Limb (tissue), 2 donors: ENCODE results near the gene MAGI2.
"Not testable (repeated sequence)": the region's sequence is repeated elsewhere in the genome, so short reads cannot be mapped to it uniquely, and the experiment has no call there.

ENCODE experiments used
- DNase-seq, 2 donors: peaks; one replicate each; pipeline ENCODE4 v3.0.0-alpha.2; 2016; ENCODE audit errors: extremely low spot score in 2 of 2

The MAGI2 gene

DNA sequence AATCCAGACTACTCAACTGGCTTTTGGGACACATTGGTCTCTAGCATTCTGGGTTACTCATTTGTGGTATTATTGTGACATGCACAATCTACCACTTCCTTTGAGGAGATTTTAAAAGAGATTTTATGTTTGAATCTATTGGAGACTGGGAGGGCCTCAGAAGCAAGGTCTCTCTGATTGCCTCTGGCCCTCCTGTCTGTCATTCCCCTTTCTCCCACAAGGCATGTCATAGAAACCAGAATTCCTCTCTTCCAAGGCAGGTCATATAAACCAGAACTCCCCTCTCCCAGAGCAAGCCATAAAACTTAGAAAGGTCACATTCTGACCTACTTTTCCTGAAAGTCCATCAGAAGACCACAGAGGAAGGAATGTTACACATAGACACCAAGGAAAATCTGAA, 877.2 kb downstream of the MAGI2 start:
- no peak for DNase-seq

DNA sequence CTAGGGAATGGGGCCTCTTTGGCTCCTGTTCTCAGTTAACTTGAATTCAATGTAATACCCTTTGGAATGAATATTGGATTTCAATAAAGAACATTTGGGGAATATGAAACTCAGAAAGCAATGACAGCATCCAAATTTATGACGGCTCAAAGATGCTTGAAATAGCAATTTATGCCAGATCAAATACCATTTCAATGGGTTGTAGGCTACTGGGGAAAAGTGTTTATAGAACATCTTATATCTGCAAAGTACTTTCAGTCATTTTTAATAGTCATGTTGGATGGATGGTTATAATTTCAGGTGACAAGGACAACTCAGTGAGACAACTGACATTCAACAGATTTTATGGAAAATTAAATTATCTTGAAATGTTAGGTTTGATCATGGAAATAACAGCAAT, 882.2 kb downstream of the MAGI2 start:
- no peak for DNase-seq

DNA sequence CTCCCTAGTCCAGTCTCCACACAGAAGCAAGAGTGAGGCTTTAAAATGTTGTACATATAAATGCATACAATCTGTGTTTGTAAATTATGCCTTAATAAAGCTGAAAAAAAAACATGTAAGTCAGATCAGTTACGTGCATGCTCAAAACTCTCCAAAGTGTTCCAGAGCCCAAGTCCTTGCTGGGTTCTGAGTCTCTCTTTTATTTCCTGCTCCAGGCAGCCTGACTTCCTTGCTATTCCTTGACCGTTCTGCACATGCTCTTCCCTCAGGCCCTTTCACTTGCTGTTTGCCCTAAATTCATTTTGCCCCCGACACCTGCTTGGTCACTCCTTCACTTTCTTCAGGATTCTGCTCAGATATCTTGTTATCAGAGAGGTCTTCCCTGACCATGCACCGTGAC, 884.8 kb downstream of the MAGI2 start:
- DNase-seq, result no peak

DNA sequence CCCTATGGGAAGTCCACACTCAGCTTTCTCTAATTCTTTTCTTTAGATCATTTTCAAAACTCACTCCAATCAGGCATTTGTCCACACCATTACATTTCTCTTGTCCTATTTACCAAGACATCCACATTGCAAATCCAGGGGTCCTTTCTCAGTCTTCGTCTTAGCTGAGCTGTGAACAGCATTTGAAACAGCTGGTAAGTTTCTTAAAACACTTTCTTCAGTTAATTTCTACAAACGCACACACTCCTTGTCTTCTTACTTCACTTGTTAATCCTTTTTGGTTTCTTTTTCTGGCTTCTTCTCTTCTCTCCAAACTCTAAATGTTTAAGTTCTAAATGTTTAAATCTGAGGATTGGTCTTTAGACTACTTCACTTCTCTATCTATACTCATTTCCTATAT, 885.6 kb downstream of the MAGI2 start:
- no peak for DNase-seq

DNA sequence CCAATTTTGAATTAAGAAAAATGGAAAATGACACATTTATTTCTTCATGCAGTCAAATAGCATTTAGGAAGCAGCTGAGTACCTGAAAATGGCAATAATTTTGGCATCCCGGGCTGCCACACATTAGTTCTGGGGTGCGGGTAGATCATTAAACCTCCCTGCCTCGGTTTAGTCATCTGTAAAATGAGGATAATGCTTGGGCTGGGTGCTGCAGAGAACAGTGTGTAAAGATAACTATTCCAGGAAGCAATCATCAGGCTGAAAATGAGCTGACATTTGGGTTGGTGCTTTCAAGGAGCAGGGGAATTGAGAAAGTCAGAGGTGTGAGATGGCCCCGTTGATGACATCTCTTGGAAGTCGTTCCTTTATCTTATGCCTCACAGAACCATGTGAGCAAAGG, 887.7 kb downstream of the MAGI2 start:
- no peak for DNase-seq

DNA sequence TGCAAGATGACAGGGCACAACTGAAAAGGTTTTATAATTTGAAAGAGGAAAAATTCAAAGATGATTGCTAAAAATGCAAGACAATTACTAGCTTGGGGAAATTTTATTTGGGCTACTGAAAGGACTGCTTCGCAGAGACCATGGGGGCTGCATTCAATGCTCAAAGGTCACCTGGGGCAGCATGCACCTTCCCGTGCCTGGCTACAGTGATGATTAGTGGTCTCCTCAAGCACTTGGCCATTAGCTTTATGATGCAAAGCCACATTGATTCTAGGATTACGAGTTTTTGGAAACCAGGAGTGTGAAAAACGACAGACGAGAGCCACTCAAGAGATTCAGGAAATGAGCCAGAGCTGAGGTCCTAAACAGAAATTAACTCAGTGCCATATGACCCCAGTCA, 890.3 kb downstream of the MAGI2 start:
- no peak for DNase-seq

DNA sequence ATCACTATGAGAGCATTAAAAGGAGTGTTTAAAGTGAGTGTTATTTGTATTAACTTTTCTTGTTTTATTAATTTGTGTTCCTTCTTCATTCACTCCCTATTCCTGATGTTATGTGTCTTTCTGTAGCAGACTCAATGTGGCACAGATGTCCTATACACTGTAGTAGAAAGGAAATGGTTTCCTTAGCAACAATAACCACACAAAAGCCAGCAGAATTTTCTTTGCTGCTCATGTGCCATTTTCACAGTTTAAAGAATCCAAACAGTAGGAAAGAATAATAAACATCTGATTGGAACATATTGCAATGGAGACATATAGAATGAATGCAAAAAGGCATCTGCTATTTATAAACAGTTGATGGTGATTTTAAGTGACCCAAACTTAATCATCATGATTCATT, 891.3 kb downstream of the MAGI2 start:
- DNase-seq, result no peak

DNA sequence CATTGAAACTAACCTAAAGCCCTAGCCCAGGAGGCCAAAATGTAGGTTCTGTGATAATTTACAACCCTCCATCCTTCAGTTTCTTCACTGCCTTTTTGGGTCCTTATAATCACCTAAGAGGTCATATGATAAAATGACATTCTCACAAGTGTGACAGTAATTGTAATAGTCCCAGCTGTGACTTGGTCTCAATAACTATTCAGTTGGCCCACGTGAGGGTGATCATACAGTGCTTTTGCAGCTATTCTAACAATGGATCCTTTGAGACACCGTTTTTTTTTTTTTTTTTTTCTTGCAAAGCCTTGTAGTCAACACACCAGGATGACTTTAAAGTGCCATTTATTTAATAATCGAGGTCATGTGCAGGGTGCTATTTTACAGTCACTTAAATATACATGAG, 894.9 kb downstream of the MAGI2 start:
- DNase-seq, result no peak

DNA sequence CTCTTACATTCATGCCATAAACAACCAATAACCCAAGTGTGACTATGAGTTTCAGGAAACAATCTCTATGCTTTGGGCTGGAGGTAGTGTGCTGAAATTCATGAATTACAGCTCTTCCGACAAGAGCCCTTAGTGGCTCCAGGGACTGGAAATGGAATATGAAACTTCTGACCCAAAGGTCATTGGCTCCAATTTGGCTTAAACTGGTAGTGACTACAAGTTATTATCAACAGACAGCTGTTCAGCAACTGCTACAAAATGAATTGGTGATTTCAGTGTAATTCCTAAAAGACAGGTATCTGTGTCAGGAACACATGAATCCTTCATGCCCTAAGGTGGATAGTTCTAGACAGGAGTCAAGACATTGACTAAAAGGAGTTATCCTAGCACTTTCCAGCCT, 909.5 kb downstream of the MAGI2 start:
- no peak for DNase-seq

DNA sequence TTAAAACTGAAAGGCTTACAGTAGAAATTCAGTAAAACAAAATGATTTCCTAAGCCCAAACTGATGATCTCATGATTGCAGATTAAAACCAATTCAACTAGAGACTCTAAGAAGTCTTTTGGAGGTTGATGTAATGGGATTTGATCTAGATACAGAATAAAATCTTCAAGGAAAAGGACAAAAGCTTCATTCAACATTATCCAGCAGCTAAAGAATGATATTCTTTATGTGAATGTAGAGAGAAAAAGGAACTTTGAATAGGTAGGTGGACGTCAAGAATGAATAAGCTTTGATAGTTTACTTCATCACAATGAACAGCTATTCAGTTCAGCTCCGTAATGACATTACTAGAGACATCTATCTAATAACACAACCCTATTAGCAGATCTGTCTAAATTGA, 910.5 kb downstream of the MAGI2 start:
- DNase-seq, result no peak

DNA sequence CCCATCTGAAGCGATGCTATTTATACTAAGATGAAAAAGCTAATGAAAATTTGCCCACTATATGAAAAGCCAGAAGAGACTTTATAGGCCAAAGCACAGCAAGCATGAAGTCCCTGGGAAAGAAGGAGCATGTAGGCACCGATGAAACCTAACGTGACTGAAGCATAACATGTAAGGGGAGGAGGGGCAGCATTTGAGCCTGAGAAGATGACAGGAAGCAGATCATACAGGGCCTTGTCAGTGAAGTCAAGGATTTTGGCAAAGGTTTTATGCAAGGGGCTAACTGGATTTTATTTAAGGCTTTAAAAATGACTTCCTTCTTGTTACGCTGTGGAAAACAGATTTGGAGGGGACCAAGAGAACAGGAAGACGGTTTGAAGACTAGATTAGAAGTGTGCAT, 910.9 kb downstream of the MAGI2 start:
- DNase-seq, result no peak

DNA sequence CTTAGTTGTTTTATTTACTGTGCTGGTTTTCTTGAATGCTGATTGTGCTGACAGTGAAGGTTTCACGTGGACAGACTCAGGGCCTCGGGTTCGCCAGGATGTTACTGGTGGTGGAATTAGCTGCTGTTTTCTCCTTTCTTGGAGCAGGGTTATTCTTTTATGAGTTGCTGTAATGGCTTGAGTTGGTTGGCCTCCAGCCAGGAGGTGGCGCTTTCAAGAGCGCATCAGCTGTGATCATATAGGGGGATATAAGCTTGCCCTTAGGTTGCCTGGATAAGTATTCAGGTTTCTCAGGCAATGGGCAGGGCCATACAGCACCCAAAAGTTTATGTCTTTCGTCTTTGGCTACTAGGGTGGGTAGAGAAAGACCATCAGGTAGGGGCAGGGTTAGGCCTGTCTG, 913.6 kb downstream of the MAGI2 start:
- no peak for DNase-seq

DNA sequence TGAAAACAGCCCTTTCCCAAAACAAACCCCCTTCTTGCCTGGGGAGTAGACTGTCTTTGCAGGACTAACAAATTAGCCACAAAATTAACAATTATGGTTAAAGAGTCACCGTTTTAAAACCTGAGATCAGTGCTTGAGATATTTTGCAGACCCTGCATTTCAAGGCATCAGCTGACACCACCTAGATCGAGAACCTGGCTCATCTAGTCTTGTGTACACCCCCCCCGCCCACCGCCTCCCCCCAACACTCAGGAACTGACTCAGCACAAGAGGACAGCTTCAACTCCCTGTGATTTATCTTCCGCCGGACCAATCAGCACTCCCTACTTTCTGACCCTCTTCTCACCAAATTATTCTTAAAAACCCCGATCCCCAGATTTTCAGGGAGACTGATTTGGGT, 917.8 kb downstream of the MAGI2 start:
- DNase-seq, result no peak

DNA sequence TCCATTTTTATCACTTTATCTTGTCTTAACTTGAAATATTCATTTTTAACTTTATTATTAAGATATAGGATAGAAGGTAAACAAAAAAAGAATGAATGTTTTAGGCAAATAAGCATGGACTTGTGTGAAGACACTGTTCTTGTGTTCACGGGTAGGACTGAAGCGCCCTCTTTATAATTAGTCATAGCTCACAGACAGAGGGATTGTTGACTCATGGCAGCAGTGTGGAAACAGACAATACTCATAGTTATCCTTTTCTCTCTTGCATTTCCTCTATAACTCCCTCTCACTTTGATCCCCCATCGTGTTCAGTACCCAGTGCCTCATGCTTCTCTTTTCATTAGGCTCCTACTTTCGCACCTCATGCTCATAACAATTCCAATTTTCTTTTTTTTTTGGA, 923.1 kb downstream of the MAGI2 start:
- DNase-seq, result no peak

DNA sequence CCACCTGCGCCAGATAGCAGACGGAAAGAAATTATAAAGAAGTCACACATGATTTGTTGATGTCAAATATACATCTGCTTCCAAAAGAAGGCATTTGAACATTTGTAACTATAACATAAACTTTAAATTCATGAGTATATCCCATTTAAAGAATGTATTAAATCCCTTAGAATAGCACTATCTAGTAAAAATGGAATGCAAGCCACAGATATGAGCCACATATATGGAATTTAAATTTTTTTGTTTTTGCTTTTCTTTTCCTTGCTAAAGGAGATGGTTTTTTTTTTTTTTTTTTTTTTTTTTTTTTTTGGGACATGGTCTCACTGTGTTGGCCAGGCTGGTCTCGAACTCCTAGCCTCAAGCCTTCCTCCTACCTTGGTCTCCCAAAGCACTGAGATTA, 924.1 kb downstream of the MAGI2 start:
- DNase-seq, result no peak

DNA sequence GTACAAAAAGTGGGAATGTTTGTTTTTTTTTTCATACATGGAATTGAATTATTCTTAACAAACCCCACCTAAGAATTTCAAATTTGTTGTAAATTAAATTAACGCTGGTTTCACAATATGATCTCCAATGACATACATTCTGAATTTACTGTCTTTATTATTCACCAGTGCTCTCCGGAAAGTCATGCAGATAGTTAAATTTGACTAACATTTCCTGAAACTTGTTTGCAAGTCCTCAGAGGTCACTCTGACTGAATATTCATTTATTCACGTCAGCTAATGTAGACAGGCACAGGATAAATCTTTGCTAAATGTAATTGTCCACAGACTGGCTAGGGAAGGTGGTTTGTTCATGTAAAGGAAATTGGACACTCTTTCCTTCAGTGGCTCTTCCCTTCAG, 924.5 kb downstream of the MAGI2 start:
- DNase-seq, result no peak

DNA sequence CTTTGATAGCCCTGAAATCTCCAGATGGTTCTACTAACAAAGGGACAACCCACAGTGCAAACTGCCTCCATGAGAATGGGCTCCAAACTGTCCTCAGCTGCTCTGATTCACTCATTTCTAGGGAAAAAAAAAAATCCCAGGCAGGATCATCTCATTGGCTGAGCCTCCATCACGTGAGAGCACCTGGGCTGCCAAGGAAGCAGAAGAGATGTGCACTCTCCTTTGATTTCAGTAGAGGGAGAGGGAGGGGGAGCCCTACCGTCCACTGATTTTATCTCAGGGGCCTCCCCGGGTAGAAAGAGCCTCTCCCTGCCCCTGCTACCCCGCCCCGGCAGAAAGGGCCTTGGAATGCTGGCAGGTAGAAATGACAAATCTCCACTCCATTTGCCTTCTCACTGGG, 929.5 kb downstream of the MAGI2 start:
- no peak for DNase-seq

DNA sequence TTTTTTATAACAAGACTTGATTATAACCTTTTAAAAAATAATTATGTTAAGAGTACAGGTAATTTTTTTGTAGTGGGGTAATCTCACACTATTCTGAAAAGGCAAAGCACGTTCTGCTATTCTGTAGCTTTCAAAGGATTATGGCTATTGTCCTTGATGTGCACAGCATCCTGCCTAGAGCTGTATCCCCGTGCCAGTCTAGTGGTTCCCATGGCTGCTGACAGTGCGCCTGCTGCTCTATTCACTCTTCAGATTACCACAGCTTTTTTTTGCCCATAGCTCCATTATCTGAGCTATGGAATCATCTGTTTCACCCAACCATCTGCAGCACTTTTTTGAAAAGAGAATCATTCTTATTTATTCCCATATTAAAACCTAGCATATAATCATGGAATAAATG, 931.5 kb downstream of the MAGI2 start:
- no peak for DNase-seq

DNA sequence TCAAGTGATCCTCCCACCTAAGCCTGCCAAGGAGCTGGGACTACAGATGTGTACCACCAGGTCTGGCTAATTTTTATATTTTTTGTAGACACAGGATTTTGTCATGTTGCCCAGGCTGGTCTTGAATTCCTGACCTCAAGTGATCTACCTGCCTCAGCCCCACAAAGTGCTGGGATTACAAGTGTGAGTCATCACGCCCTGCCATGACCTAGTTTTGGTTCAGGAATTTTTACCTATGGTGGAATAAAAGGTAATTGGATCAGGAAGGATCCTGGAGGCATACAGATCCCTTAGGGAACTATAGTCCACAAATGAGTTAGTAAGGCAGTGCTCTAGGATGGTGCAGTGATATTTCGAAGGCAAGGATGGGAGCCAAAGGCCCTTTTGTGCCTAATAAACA, 937.0 kb downstream of the MAGI2 start:
- DNase-seq, result no peak

DNA sequence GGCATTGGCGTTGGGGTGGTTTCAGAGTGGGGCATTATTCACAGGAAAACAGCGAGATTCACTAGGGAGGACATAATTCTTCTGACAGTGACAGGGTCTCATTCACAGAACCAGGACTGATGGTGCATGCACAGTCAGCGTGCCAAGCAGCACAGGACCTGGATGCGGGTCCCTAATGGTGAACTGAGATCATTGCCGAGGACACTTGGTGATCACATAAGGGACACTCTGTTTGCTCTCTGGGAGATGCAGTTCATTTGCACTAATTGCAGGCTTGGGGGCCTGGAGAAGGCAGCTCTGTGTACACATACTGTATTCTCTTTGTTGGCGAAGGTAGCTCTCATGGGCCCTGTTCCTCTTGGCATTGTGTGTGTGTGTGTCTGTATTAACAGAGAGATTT, 938.8 kb downstream of the MAGI2 start:
- peak in 1 of 2 donors; percentile 38 for DNase-seq

DNA sequence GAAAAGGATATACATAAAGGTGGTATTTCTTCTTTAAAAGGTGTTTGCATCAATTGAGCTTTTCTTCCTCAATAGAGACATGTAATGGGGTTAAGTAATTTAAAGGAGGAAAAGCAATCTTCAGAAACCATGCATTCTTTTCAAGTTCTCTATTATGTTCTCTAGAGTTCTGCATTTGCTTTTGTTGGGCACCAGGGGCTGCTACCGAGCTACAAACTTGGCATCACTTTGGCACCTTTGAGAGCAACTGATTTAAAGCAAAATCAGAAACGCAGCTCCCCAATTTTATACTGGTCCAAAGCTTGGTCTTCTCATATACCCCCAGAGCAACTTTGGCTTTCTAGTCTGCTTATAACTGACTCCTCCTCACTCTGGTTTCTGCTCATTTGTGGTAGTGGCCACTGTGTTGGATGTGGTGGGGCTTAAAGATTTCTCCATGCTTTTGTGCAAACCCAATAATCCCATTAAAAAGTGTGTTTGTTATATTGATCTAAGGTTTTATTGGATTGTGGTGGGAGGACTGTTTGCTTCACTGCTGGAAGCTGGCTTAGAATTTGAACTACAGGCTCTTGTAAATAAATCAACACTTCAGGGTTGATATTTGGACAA, 942.8 kb downstream of the MAGI2 start:
- peak; percentile 20 to 54 for DNase-seq

DNA sequence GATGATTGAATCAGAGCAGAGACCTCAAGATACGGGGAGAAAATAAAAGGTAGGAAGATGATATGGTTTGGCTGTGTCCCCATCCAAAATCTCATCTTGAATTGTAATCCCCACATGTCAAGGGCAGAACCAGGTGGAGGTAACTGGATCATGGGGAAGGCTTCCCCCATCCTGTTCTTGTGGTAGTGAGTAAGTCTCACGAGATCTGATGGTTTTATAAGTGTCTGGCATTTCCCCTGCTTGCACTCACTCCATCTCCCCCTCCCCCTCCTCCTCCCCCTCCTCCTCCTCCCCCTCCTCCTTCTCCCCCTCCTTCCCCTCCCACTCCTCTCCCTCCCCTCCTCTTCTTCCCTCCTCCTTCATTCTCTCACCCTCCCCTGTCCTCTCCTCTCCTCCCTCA, 950.2 kb downstream of the MAGI2 start:
- not testable (repeated sequence) for DNase-seq

DNA sequence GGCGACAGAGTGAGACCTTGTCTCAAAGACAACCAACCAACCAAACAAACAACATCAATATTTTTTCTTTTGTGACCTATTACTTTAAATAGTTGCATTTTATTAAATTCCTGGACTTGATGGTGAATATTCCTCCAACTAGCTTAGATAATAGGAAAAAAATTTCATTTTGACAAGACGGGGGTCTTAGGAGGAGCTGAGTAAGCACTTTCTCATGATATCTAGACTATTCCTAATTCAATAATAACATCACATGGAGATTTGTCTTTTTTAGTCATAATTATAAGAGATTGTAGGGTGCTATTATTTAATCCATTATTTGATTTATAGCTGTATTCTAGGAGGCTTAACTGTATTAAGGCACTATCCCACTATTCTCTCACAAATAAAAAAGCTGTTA, 952.4 kb downstream of the MAGI2 start:
- no peak for DNase-seq

DNA sequence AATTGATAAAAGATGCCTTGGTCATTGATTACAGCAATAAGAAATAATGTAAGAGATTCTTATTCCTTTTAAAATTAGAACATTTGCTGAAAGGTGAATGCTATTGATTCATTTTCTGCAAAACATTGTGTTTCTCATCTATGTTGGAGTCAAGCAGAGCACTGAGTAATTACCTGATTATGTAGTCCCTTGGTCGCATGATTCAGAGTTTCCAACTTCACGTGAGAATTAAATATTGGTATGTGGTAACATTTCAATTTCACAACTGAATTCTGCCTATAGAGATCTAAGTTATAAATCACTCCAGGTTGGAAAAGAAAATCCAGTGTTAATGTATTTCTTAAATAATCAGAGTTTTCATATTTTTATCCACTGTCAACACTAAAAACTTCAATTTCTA, 953.5 kb downstream of the MAGI2 start:
- no peak for DNase-seq
